Spleen (tissue), 7 donors: ENCODE measurements around the gene TMEM218.

Experiments
- CTCF ChIP-seq, 11 experiments: fragments of 200-600 bp in 7 of 11; fragments of 450-650 bp in 4 of 11; sonication (generic) in 4 of 11; IDR thresholded peaks in 8 of 11; conservative IDR thresholded peaks in 3 of 11; 1 replicate in 7 of 11; 2 replicates in 4 of 11; pipeline versions ENCODE4 v1.4.0 to v1.8.0; 2016 to 2021; ENCODE audit warnings: antibody characterized with exemption in 11 of 11, inconsistent platforms in 4 of 11, mild to moderate bottlenecking in 1 of 11
- POLR2A ChIP-seq, 3 donors: fragments of 450-650 bp; IDR thresholded peaks; one replicate each; pipeline ENCODE4 v1.5.1; 2017; ENCODE audit warnings: antibody characterized with exemption in 3 of 3, mild to moderate bottlenecking in 1 of 3
- POLR2AphosphoS5 ChIP-seq, 3 donors: sonication (generic); formaldehyde crosslinking; IDR thresholded peaks; one replicate each; pipeline ENCODE4 v1.5.1; 2017; ENCODE audit warnings: antibody characterized with exemption in 3 of 3
- donor health status: DM: no; HTN: no; CAD: no; lungs with moderate emphysema.
- donor health status: DM: no; HTN: no; CAD: no.
- donor health status: DM: no; HTN: no; CAD: no.

GRCh38 chr11:125082040-125082439 lies 29.4 kb downstream of the TMEM218 start:
- no peak for TF ChIP-seq CTCF (IDR thresholded peaks at IDR 0.05 in 8 of 11, conservative IDR thresholded peaks at IDR 0.05 in 3 of 11)
- TF ChIP-seq POLR2A (IDR thresholded peaks at IDR 0.05): no peak
- TF ChIP-seq POLR2AphosphoS5 (IDR thresholded peaks at IDR 0.05): no peak
